AG04450 (cell line): ENCODE data around the gene IRF2. TPM values are rescaled to one million over a fixed set of nuclear protein-coding genes. Genes with fewer than 3 reads are reported as not detected.

ENCODE experiments used
- CTCF ChIA-PET: fragments of 300-600, 350-600 bp; formaldehyde crosslinking; extraction: SDS; loops from one replicate; lab custom pipeline; 2022; ENCODE audit warnings: antibody characterized with exemption, inconsistent platforms; lab: Charles Lee
- POLR2A ChIA-PET: fragments of 350-600 bp; formaldehyde crosslinking; extraction: SDS; loops from one replicate; lab custom pipeline; 2021; ENCODE audit warnings: antibody characterized with exemption, inconsistent platforms; lab: Yijun Ruan, JAX
- DNase-seq: peaks from one replicate; pipeline ENCODE4 v3.0.0-alpha.2; 2011; ENCODE audit warnings: low read depth, low spot score
- H3K27ac ChIP-seq: one replicate; pipeline ENCODE4 v1.5.1; 2012; ENCODE audit warnings: low read depth, low read length, control low read depth
- H3K27me3 ChIP-seq: one replicate; pipeline ENCODE4 v1.6.0; 2012; ENCODE audit warnings: low read length; ENCODE audit not compliant: control insufficient read depth, insufficient read depth
- H3K4me3 ChIP-seq: 2 replicates; pipeline ENCODE4 v1.5.1; 2011; ENCODE audit warnings: mild to moderate bottlenecking, low read depth, low read length, control low read depth
- H3K9me3 ChIP-seq: 2 replicates; pipeline ENCODE4 v1.5.1; 2012; ENCODE audit warnings: low read length; ENCODE audit not compliant: control insufficient read depth, insufficient read depth
- polyA plus RNA-seq: library from polyadenylated mRNA; depleted of rRNA; stranded (reverse); fragments of >200 nt; gene quantifications from 2 replicates; pipeline ENCODE4 v1.2.3, GENCODE V29; 2011
- TF ChIP-seq, protein P1 (sequence below): IDR thresholded peaks from 2 replicates; pipeline ENCODE4 v1.5.1; 2011; ENCODE audit warnings: low read depth, low read length, control low read depth, inconsistent platforms

Gene IRF2
- polyA plus RNA-seq, 1 experiment = 39.2 TPM

DNA sequence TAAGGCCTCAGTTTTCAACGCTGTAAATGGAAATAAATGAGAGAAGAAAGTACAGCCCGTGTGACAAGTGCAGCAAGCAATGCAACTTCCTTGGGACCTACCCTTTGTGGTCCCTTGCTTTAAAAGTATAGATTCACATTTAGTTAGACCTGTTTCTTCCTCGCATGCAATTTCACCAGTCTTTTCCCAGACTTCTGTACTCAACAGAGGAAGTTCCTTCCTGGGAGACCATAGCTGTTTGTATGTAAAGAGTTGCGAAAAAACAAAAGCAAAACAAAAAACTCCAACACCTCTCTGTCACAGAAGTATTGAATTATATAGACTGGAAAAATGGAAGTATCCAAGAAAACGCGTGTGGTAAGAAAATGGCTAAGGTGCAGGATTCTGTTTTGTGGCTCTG lies 1.1 kb upstream of the IRF2 start:
- Histone ChIP-seq H3K27ac (peak overlapping the region; percentile 94), H3K9me3 (no peaks in the 10 kb centered on the region), H3K27me3 (no peaks in the 10 kb centered on the region), H3K4me3 (peak overlapping the region; percentile 97)
- TF ChIP-seq, protein P1, sequence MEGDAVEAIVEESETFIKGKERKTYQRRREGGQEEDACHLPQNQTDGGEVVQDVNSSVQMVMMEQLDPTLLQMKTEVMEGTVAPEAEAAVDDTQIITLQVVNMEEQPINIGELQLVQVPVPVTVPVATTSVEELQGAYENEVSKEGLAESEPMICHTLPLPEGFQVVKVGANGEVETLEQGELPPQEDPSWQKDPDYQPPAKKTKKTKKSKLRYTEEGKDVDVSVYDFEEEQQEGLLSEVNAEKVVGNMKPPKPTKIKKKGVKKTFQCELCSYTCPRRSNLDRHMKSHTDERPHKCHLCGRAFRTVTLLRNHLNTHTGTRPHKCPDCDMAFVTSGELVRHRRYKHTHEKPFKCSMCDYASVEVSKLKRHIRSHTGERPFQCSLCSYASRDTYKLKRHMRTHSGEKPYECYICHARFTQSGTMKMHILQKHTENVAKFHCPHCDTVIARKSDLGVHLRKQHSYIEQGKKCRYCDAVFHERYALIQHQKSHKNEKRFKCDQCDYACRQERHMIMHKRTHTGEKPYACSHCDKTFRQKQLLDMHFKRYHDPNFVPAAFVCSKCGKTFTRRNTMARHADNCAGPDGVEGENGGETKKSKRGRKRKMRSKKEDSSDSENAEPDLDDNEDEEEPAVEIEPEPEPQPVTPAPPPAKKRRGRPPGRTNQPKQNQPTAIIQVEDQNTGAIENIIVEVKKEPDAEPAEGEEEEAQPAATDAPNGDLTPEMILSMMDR = no peak
- ChIA-PET POLR2A (interaction anchor here (0.9 to 2.6 kb wide), 3 partner anchors 61 to 188 kb away, joined by 3 to 20 read pairs (median 4); no protein-coding TSS in a partner anchor), CTCF (interaction anchor here (0.6 to 3.3 kb wide), 3 partner anchors 188 to 620 kb away, joined by 6 to 12 read pairs (median 8); no protein-coding TSS in a partner anchor)
- DNase-seq = no peak

- TF ChIP-seq, protein P1 = no peak
- H3K4me3 ChIP-seq = peak overlapping the region; percentile 97
- ChIA-PET CTCF (interaction anchor here (0.6 to 3.3 kb wide), 4 partner anchors 187 to 621 kb away, joined by 6 to 12 read pairs (median 7); no protein-coding TSS in a partner anchor), POLR2A (interaction anchor here (0.9 to 2.6 kb wide), 8 partner anchors 21 to 259 kb away, joined by 3 to 20 read pairs (median 6); partner anchors contain the start of gene CENPU)
- H3K27ac ChIP-seq = peak overlapping the region; percentile 94
- DNase-seq = no peak
- no peaks in the 10 kb centered on the region for H3K27me3 ChIP-seq
- H3K9me3 ChIP-seq = no peaks in the 10 kb centered on the region
These were observed 729 bp upstream of the IRF2 start for GRCh38 chr4:184475096-184475461.

DNA sequence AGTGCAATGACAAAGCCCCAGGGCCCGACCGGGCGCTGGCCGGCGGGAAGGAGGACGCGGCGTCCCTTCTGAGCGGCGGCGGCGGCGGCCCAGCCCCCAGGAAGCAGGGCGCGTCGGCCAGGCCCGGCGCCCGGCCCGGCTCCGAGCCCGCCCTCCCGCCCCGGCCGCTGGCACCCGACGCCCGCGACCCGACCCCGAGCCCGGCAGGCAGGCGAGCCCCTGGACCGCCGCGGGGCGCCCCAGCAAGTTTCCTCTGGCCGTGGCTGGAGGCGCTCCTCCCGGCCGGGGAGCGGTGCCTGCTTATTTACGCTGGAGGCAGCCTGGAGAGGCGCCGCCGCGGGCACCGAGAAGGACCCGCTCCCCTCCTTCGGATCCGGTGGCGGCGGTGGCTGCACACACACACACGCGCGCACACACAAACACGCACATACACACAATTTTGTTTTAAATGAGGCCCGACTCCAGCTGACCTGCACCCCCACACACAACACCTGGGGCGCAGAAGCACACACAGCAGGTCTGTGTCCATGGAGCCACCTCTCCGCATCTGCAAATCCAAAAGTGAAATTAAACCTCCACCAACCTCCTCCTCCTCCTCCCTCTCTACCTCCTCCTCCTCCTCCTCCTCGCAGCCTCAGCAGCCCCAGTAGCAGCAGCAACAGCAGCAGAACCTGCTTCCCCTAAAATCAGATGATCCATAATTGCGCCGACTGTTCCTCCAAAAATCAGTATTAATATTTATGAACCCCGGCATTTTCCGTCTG lies 669 bp downstream of the IRF2 start:
- H3K27ac ChIP-seq = peak overlapping the region; percentile 82
- ChIA-PET POLR2A (interaction anchor here (0.6 to 2.6 kb wide), 11 partner anchors 16 to 335 kb away, joined by 3 to 20 read pairs (median 4); partner anchors contain the start of gene CENPU), CTCF (interaction anchor here (1.0 to 1.6 kb wide), 2 partner anchors 186 to 209 kb away, joined by 6 read pairs; no protein-coding TSS in a partner anchor)
- no peaks in the 10 kb centered on the region for H3K27me3 ChIP-seq
- TF ChIP-seq, protein P1 = no peak
- no peak for DNase-seq
- H3K4me3 ChIP-seq = peak overlapping the region; percentile 95
- H3K9me3 ChIP-seq = no peaks in the 10 kb centered on the region

DNA sequence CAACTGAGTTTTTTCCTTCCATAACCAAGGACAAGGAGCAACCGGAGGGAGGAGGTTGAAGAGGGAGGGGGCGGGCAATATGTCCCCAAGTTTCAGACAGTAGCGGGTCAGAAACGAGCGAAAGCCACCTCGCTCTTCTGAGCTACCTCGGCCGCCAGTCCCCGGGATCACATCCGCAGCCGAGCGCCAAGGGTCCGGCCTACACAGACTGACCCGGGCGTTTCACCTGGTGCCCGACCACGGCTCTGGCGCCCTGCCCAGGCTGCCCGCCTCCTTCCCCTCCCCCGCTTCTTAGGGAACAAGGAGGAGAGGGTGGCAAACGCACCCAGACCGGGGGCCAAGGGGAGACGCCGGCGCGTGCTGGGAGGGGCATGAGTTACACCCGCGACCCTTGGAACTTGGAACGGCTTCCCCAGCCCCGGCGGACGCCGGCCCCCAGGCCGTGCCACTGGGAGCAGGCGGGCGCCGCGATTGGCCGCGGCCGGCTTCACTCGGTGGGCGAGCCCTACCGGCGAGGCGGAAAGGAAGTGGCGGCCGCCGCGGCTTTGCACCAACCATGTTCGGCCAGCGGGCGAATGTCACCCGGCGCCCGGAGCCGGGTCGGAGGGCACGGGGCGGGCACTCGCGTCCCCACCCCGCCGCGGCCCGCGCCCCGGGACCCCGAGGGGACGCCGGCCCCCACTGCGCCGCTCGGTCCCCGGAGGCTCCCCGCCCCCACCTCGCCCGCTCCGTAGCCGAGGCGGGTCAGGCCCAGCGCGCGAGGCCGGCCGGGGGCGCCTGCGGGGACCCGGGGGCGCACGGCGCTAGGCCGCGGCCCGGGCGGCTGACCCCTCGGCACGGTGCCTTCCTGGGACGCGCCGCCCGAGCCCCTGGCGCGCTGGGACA lies 1.5 kb downstream of the IRF2 start:
- ChIA-PET CTCF (no interaction called here), POLR2A (no interaction called here)
- Histone ChIP-seq H3K27ac (peak overlapping the region; percentile 61), H3K9me3 (no peaks in the 10 kb centered on the region), H3K4me3 (peak overlapping the region; percentile 95), H3K27me3 (no peaks in the 10 kb centered on the region)
- no peak for DNase-seq
- TF ChIP-seq, protein P1 = no peak
